Fibroblast of skin of back (primary cell): ENCODE measurements around the gene CENPC.
"Not testable (repeated sequence)": the region's sequence is repeated elsewhere in the genome, so short reads cannot be mapped to it uniquely, and the experiment has no call there.

Experiments used
- DNase-seq: peaks from one replicate; pipeline ENCODE4 v3.0.0-alpha.2; 2013

Gene CENPC

DNA sequence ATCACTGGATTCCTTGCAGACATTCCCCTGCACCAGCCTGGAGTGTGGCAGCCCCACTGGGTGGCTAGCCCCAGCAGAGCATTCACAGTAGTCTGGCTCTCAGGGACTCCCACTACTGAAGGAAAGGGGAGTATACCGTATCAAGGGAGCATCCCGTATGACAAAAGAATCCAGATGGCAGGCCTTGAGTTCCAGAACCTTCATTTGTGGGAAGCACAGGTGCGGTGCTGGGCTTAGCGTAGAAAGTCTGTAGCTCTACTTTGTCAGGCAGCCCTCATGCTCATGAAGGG is 79.6 kb downstream of the CENPC start:
- no peak for DNase-seq

DNA sequence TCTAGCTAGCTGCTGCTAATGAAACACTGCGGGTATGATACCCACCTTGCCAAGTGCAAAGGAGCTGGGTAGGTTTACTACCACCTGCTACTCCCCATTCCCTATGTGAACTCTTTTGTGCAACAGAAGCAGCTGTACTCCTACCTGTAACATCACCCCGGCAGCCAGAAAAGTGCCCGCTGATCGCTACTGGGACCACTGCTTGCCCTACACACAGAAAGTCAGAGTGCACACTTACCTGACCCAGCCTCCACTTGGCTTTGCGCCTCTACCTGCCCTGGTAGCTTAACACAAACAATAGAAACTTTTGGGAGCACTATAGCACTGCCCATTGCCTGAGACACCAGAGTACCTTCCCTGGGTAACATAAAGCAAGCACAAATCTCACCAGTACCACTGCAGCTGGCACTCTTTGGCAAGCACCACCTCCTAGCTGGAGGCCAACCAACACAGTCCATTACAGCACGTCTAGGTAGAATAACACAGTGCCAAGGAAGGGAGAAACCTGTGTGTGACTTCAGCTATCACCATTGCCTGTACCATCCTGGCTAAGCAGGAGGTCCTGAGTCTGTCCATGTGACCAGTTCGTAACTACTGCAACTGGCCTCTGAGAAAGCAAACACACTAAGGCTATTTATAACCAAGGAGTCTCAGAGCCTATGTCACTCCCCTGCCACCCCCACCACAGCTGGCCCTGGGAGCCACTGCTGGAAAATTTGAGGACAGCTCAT is 80.1 kb downstream of the CENPC start:
- peak; percentile 81 for DNase-seq

DNA sequence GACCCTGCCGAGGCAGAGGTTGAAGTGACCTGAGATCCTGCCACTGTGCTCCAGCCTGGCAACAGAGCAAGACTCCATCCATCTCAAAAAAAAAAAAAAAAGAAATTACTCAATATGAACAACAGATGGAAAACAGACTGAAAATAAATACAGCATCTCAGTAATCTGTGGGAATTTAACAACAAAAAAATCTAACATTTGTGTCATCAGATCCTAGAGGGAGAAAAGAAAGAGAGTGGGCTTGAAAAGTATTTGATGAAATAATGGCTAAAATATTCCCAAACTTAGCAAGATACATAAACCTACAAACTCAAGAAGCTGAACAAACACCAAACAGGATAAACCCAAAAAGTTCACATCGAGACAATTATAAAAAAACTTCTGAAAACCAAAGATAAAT is 84.7 kb downstream of the CENPC start:
- no peak for DNase-seq

DNA sequence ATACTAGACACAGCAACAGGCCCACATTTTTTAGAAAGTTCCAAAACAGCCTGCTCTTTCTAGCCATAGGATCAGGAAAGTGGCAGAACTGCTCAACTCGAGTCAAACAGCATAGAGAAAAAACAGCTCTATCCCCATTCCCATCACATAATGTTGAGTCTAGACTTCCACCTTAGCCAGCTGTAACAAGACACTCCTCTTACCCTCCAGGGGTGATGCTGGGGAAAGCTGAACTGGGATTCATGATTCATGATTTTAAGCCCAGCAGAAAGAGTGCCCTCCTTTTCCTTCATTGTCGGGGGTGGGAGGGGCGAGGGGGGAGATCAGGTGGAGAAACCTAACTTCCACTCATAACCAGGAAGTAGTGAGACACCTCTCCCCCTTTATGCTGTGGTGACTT is 86.1 kb downstream of the CENPC start:
- DNase-seq, result no peak

DNA sequence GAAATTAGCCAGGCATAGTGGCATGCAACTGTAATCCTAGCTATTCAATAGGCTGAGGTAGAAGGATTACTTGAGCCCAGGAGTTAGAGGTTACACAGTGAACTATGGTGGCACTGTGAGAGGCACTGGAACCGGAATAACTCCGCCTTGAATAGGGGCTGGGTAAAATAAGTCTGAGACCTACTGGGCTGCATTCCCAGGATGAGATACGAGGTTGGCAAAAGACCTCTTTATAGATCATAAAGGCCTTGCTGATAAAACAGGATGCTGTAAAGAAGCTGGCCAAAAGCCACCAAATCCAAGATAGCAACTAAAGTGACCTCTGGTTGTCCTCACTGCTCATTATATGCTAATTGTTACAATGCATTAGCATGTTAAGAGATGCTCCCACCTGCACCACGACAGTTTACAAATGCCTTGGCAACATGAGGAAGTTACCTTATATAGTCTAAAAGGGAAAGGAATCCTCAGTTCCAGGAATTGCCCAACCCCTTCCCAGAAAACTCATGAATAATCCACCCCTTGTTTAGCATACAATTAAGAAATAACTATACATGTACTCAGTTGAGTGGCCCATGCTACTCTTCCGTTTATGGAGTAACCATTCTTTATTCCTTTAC is 88.6 kb downstream of the CENPC start:
- no peak for DNase-seq

DNA sequence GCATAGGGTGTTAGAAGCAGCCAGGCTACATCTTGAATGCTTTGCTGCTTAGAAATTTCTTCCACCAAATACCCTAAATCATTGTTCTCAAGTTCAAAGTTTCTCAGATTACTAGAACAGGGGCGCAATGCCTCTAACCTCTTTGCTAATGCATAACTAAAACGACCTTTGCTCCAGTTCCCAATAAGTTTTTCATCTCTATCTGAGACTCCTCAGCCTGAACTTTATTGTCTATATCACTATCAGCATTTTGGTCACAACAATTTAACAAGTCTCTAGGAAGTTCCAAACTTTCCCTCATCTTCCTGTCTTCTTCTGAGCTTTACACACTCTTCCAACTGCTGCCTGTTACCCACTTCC is 92.5 kb downstream of the CENPC start:
- DNase-seq, result not testable (repeated sequence)

DNA sequence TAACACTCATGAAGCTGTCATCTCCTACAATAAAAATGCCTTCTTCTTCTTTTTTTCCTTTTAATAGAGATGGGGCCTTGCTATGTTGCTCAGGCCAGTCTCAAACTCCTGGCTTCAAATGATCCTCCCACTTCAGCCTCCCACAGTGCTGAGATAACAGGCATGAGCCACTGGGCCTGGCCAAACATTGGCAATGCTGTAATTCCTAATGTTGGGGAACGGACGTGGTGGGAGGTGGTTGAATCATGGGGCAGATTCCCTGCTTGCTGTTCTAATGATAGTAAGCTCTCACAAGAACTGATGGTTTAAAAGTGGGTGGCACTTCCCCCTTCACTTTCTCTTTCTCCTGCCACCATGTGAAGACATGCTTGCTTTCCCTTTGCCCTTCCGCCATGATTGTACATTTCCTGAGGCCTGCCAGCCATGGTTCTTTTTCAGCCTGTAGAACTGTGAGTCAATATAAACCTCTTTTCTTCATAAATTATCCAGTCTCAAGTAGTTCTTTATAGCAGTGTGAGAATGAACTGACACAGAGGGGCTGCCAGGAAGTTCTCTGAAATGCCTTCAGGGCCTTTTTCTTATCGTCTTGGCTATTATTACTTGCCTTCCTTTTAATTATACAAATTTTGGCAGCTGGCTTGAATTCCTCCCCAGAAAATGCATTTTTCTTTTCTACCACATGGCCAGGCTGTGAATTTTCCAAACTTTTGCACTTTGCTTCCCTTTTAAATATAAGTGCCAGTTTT is 93.0 kb downstream of the CENPC start:
- no peak for DNase-seq

DNA sequence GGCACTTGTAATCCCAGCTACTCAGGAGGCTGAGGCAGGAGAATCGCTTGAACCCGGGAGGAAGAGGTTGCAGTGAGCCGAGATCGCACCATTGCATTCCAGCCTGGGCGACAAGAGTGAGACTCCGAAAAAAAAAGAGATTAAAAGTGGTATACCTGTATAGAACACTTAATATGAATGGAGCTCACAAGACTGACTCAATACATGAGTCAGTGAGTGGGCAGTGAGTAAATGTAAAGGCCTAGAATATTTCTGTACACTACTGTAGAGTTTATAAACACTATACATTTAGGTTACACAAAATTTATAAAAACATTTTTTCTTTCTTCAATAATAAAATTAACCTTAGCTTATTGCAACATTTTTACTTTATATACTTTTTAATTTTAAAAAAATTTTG is 93.8 kb downstream of the CENPC start:
- peak; percentile 19 for DNase-seq

DNA sequence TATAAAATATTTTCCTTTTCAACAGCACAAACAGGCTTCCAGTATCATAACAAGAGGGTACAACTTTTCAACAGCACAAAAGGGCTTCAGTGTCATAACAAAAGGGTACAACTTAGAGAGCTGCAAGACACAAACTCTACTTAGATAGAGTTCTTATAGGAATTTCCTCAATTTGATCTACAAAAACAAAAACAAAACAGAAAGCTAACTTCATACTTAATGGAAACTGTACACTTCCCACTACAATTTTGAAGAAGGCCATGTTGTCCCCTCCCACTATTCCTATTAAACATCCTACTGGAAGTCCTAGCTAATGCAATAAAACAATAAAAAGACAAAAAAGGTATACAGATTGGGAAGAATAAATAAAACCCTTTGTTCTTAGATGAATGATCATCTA is 96.7 kb downstream of the CENPC start:
- DNase-seq, result no peak

DNA sequence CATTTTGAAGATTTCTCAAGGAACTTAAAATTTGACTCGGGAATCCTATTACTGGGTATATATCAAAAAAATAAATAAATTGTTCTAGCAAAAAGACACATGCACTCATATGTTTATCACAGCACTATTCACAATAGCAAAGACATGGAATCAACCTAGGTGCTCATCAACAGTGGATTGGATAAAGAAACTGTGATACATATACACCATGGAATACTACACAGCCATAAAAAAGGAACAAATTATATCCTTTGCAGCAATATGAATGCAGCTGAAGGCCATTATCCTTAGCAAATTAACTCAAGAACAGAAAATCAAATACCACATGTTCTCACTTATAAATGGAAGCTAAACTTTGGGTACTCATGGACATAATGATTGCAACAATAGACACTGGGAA is 97.4 kb downstream of the CENPC start:
- no peak for DNase-seq

DNA sequence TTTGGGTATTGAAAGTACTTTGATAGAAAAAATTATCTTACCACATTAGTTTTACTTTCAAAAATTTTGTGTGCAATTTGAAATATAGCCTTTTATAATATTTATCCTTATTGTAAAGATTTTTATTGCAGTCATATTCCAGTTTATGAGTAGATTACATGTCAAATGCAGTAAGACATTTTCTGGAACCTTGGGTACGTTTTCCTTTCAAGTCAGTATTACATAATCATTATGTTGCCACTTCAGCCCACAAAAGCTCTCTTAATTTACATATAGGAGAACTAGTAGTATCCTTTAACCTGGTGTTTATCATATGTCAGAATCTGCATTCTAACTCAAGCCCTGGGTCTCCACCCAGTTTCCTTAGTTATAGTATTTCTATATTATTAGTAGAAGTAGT is 98.5 kb downstream of the CENPC start:
- no peak for DNase-seq

DNA sequence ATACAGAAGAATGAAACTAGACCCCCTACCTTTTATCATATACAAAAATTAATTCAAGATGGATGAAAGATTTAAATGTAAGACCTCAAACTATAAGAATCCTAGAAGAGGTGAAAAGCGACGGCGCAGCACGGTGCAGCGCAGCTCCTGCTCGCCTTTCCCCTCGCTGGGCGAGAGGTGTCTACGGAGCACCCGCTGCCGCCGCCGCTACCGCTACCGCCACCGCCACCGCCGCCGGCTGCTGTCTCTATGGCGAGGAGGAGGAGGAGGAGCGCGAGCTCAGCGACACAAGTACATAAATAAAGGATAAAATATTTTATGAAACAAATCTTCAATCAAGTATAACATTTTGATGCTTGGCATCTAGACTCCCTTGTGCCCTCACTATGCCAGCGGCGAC is 99.4 kb downstream of the CENPC start:
- DNase-seq, result not testable (repeated sequence)

DNA sequence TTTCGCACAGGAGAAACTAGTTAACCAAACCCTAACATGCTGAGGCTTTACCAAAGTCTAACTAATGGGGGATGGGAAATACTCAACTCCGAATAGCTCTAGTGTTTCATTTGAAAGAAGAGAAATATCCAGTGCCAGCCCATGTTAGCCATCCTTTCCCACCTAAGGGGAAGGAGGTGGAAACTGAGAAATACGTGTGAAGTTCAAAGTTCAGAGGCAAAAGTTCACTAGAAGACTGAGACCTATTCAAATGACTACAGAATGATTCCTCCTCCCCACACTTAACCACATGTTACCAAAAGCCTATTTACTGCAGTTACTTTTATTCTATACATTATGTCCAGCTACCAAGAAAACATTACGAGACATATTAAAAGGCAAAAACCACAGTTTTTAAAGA is 106.3 kb downstream of the CENPC start:
- no peak for DNase-seq

DNA sequence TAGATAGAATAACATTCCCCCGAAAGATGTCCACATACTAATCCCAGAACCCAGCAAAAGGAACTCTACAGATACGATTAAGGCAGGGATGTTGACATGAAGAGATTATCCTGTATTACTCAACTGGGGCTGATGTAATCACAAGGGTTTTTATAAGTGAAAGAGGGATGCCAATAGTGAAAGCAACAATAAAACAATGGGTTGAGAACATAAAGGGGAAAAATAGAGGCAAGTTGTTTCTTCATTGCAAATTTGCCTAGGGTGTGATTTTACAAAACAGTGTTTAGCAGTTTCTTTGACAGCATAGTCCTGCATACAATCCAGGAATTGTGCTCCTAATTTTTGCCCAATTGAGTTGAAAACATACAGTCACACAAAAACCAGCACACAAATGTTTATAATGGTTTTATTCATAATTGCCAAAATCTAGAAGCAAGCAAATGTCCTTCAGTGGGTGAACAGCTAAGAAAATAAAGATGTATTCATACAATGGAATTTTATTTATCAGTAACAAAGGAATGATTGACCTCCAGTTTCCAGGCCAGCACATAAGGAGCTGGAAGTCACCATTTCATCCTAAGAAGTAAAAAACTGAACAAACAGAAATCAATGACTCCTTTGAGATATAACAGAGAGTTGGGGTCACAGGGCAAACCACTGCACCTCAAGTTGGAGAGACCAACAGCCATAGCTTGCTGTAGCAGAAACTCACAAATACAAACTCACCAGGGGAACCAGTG is 107.2 kb downstream of the CENPC start:
- peak; percentile 73 for DNase-seq

DNA sequence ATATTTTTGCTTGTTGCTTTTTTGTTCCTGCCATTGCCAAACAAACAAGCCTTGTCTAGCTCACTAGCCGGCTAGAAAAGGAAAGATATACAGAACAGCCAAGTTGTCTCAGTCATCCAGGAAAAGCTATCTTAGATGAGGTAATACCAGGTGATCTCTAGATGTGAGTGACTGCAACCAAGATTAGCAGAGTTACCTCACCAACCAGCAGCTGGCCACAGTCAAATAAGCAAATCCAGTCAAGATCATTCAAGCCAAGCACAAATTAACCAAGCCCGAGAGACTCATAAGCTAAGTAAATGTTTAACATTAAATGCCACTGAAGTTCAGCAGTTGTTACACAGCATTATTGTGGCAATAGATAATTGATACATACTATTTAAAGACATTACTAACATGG is 108.6 kb downstream of the CENPC start:
- no peak for DNase-seq

DNA sequence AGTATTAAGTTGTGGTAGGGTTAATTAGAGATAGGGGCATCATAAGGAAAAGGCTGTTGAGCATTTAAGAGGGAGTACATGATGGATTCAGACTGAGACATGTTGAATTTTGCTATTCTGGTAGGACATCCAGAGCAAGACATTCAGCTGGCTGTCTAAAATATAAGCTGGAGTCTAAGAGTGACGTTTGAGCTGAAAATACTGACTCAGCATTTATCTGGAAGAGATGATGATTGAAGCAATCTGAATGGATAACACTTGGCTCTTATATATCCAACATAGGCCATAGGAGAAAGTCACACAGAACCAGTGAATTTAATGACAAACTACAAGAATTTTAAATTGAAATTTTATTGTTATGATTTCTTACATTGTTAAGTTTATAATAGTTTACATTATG is 114.3 kb downstream of the CENPC start:
- DNase-seq, result no peak

DNA sequence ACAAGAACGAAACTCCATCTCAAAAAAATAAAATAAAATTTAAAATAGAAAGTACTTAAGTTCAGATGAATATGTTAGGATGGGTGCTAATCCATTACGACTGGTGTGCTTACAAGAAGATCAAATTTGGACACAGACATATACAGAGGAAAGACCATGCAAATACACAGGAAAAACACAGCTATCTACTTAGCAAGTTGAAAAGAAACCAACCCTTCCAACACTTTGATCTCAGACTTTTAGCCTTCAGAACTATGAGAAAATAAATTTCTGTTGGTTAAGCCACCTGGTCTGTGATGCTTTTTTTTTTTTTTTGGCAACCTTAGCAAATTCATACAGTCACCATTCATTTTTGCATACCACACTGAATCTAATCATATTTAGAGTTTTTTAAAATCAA is 116.5 kb downstream of the CENPC start:
- no peak for DNase-seq
